Fibroblast of lung (primary cell): ENCODE results near the gene EPHB1. TPM values are rescaled to one million over a fixed set of nuclear protein-coding genes. Genes with fewer than 3 reads are reported as not detected.

Experiments used
- DNase-seq, 2 donors: peaks; one replicate each; pipeline versions ENCODE4 v3.0.0 to v3.0.0-alpha.2; 2010; ENCODE audit warnings: low read depth in 2 of 2
- H2AFZ ChIP-seq: 2 replicates; pipeline ENCODE4 v1.5.1; 2012; ENCODE audit warnings: low read length, control low read depth, inconsistent platforms
- H3K27ac ChIP-seq: 2 replicates; pipeline ENCODE4 v1.5.1; 2011; ENCODE audit warnings: low read length, control low read depth; ENCODE audit not compliant: insufficient read depth
- H3K27me3 ChIP-seq: 2 replicates; pipeline ENCODE4 v1.5.1; 2011; ENCODE audit warnings: mild to moderate bottlenecking, low read length; ENCODE audit not compliant: control insufficient read depth, insufficient read depth
- H3K36me3 ChIP-seq: 2 replicates; pipeline ENCODE4 v1.5.1; 2011; ENCODE audit warnings: low read length; ENCODE audit not compliant: control insufficient read depth, insufficient read depth
- H3K4me1 ChIP-seq: 2 replicates; pipeline ENCODE4 v1.5.1; 2011; ENCODE audit warnings: low read length; ENCODE audit not compliant: control insufficient read depth, insufficient read depth; ENCODE audit errors: extremely low read depth
- H3K4me2 ChIP-seq: 2 replicates; pipeline ENCODE4 v1.5.1; 2011; ENCODE audit warnings: low read length, control low read depth; ENCODE audit not compliant: insufficient read depth; ENCODE audit errors: extremely low read depth
- H3K4me3 ChIP-seq, 4 experiments: fragments of 200-600 bp in 1 of 4; sonication (generic) in 1 of 4; replicated peaks in 1 of 4; 2 replicates each; pipeline ENCODE4 v1.5.1; 2011 to 2016; ENCODE audit warnings: low read length in 4 of 4, low read depth in 3 of 4, mild to moderate bottlenecking in 3 of 4, control low read depth in 2 of 4, inconsistent platforms in 1 of 4, mixed read lengths in 1 of 4; ENCODE audit not compliant: insufficient read depth in 1 of 4; ENCODE audit errors: control extremely low read depth in 1 of 4
- H3K79me2 ChIP-seq: 2 replicates; pipeline ENCODE4 v1.5.1; 2012; ENCODE audit warnings: mild to moderate bottlenecking, low read length, inconsistent platforms; ENCODE audit not compliant: control insufficient read depth, insufficient read depth
- H3K9ac ChIP-seq: 2 replicates; pipeline ENCODE4 v1.5.1; 2011; ENCODE audit warnings: mild to moderate bottlenecking, low read length, control low read depth; ENCODE audit not compliant: insufficient read depth
- H3K9me3 ChIP-seq: 2 replicates; pipeline ENCODE4 v1.5.1; 2012; ENCODE audit warnings: low read depth, low read length; ENCODE audit not compliant: control insufficient read depth, insufficient read depth
- H4K20me1 ChIP-seq: 2 replicates; pipeline ENCODE4 v1.5.1; 2011; ENCODE audit warnings: low read length; ENCODE audit not compliant: control insufficient read depth, insufficient read depth; ENCODE audit errors: extremely low read depth
- EZH2 ChIP-seq: IDR thresholded peaks from 2 replicates; pipeline ENCODE4 v1.5.1; 2012; ENCODE audit warnings: low read length, control low read depth, mild to moderate bottlenecking; ENCODE audit errors: missing control alignments
- polyA plus RNA-seq, 2 donors: library from polyadenylated mRNA; depleted of rRNA in 1 of 2; stranded (reverse) in 1 of 2; unstranded in 1 of 2; fragments of >200 nt; gene quantifications; 2 replicates each; pipeline ENCODE4 v1.2.1, GENCODE V29; 2011 to 2012; ENCODE audit warnings: missing spikeins in 1 of 2
- total RNA-seq: library from RNA; depleted of rRNA; stranded (reverse); fragments of >200 nt; gene quantifications from 2 replicates; pipeline ENCODE4 v1.2.1, GENCODE V29; 2014
- TF ChIP-seq, protein P1 (sequence below), 2 donors: IDR thresholded peaks in 1 of 2; conservative IDR thresholded peaks in 1 of 2; 1 replicate in 1 of 2; 2 replicates in 1 of 2; pipeline ENCODE4 v1.5.1; 2011 to 2012; ENCODE audit warnings: low read length in 2 of 2, control low read depth in 1 of 2, inconsistent platforms in 1 of 2, low read depth in 1 of 2, mild to moderate bottlenecking in 1 of 2

The EPHB1 gene
- total and polyA plus RNA-seq, 2 donors (not counting 1 experiment from before 2014, with no cell fraction given), result 0.14 to 0.50 TPM

DNA sequence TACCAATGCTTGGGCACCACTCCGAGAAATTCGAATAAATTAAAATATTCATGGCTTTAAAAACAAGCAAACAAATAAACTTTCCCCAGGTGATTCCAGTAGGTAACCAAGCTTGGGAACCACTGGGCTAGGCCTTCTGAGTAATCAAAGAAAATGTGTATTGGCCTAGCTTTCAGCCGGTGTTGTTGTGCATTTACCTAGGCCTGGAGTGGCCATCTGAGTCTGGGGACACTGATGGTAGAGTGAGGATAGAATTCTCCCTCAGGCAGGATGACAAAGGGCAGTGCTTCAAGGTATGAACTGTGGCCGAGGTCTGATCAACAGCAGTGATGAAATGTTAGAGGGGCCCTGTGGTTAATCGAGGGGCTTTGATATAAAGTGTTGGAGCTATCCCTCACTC is 440.5 kb downstream of the EPHB1 start:
- no peak for DNase-seq
- no peak for TF ChIP-seq EZH2
- TF ChIP-seq, protein P1, sequence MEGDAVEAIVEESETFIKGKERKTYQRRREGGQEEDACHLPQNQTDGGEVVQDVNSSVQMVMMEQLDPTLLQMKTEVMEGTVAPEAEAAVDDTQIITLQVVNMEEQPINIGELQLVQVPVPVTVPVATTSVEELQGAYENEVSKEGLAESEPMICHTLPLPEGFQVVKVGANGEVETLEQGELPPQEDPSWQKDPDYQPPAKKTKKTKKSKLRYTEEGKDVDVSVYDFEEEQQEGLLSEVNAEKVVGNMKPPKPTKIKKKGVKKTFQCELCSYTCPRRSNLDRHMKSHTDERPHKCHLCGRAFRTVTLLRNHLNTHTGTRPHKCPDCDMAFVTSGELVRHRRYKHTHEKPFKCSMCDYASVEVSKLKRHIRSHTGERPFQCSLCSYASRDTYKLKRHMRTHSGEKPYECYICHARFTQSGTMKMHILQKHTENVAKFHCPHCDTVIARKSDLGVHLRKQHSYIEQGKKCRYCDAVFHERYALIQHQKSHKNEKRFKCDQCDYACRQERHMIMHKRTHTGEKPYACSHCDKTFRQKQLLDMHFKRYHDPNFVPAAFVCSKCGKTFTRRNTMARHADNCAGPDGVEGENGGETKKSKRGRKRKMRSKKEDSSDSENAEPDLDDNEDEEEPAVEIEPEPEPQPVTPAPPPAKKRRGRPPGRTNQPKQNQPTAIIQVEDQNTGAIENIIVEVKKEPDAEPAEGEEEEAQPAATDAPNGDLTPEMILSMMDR (conservative IDR thresholded peaks at IDR 0.05 in 1 of 2, IDR thresholded peaks at IDR 0.05 in 1 of 2; ENCODE audit: low read depth in 1 of 2, low read length in 2 of 2), result no peak
- no peak overlapping the region for H2AFZ ChIP-seq

DNA sequence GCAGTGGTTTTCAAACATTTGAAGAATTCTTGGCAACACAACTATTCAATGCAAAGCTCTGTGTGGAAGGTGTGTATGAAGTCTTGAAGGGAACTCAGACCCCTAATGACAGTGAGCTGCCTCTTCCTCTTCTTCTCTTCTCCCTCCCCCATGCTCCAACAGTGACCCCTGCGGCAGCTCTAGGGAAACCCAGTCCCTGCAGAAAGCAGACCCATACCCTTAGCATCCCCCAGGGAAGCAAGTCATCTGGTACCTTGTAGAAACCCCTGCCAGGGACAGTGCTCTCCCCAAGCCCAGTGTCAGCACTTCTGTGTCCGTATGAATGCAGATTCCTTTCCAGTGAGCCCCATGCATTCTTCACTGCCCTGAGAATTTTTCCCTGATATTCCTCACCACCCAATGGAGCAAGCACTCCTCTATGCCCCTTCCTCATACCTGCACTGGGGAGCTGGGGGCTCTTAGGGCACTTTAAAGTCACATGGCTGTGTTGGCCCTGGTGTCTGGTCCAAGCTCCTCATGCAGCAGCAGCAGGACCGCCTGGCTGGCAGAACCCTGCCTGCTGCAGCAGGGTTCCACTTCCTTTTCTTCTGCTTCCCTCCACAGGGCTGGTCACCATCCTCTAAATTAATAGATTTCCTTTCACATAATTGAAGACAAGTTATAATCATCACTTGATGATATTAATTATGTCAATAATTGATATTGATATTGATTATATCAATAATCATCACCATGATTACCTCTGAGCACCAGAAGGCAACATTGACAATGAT is 442.5 kb downstream of the EPHB1 start:
- DNase-seq, result no peak
- Histone ChIP-seq H4K20me1 (no peaks in the 10 kb centered on the region), H2AFZ (no peak overlapping the region), H3K79me2 (no peaks in the 10 kb centered on the region), H3K4me3 (no peak overlapping the region), H3K9me3 (no peaks in the 10 kb centered on the region), H3K36me3 (no peaks in the 10 kb centered on the region), H3K4me2 (no peak overlapping the region), H3K27ac (no peak overlapping the region), H3K27me3 (no peaks in the 10 kb centered on the region), H3K9ac (no peak overlapping the region), H3K4me1 (no peaks in the 10 kb centered on the region)
- TF ChIP-seq EZH2, result no peak
- TF ChIP-seq, protein P1 (conservative IDR thresholded peaks at IDR 0.05 in 1 of 2, IDR thresholded peaks at IDR 0.05 in 1 of 2; ENCODE audit: low read depth in 1 of 2, low read length in 2 of 2), result no peak

More for the DNA sequence above, 440.5 kb downstream of the EPHB1 start:
- H3K4me2 ChIP-seq, result no peak overlapping the region
- H3K27ac ChIP-seq, result no peak overlapping the region
- no peaks in the 10 kb centered on the region for H3K36me3 ChIP-seq
- H3K79me2 ChIP-seq, result no peaks in the 10 kb centered on the region
- H4K20me1 ChIP-seq, result no peaks in the 10 kb centered on the region
- no peaks in the 10 kb centered on the region for H3K4me1 ChIP-seq
- H3K9me3 ChIP-seq, result no peaks in the 10 kb centered on the region
- no peak overlapping the region for H3K4me3 ChIP-seq
- no peak overlapping the region for H3K9ac ChIP-seq
- H3K27me3 ChIP-seq, result no peaks in the 10 kb centered on the region

DNA sequence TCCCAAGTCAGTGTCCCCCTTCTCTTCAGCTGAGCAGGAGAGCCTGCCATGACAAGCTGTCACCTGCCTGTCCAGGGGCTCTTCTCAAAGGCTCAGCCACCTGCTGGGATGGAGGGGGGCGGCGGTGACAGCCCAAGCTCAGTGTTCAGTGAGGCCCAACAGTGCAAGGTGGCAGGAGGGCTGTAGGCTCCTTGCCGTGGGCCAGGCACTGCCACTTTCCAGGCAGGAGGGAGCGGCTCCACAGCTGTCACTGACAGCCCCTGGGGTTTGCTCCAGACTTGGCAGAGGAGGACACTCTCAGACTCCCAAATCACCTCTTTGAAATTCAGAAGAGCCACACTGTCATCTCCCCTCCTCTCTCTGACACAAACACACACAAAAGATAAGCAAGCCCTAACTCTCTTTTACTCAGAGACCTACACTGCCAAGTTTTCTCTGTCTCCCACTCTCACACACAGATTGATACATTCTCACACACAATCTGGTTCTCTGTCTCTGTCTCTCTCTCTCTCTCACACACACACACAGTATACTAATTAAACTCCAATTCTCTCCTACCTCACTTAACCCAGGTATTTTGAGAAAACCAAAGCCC is 443.3 kb downstream of the EPHB1 start:
- no peaks in the 10 kb centered on the region for H3K27me3 ChIP-seq
- H3K27ac ChIP-seq, result no peak overlapping the region
- no peak for DNase-seq
- no peaks in the 10 kb centered on the region for H3K79me2 ChIP-seq
- no peak overlapping the region for H3K4me2 ChIP-seq
- no peaks in the 10 kb centered on the region for H3K4me1 ChIP-seq
- no peak for TF ChIP-seq EZH2
- TF ChIP-seq, protein P1 (conservative IDR thresholded peaks at IDR 0.05 in 1 of 2, IDR thresholded peaks at IDR 0.05 in 1 of 2; ENCODE audit: low read depth in 1 of 2, low read length in 2 of 2), result no peak
- no peaks in the 10 kb centered on the region for H4K20me1 ChIP-seq
- H2AFZ ChIP-seq, result no peak overlapping the region
- H3K36me3 ChIP-seq, result no peaks in the 10 kb centered on the region
- no peaks in the 10 kb centered on the region for H3K9me3 ChIP-seq
- no peak overlapping the region for H3K9ac ChIP-seq
- no peak overlapping the region for H3K4me3 ChIP-seq
